Astrocyte of the spinal cord (primary cell): ENCODE data around the gene ADGRB3.

Experiments used
- DNase-seq: peaks from one replicate; pipeline ENCODE4 v3.0.0; 2011; ENCODE audit warnings: low read depth, low spot score
- H3K4me3 ChIP-seq: 2 replicates; pipeline ENCODE4 v1.5.1; 2011; ENCODE audit warnings: low read depth, mild to moderate bottlenecking, low read length, moderate library complexity
- CTCF ChIP-seq: IDR thresholded peaks from 2 replicates; pipeline ENCODE4 v1.5.1; 2012; ENCODE audit warnings: low read depth, mild to moderate bottlenecking, low read length, inconsistent platforms
- in situ Hi-C: cut with HindIII; loops from 2 replicates; pipeline ENCODE4 v1.10.0; 2017; ENCODE audit warnings: low sequenced_read_pairs

Gene ADGRB3

GRCh38 chr6:69232911-69233448 lies 597.9 kb downstream of the ADGRB3 start:
- peak; percentile 76 for DNase-seq
- TF ChIP-seq CTCF, result no peak
- no peak overlapping the region for H3K4me3 ChIP-seq
- in situ Hi-C loops, result no loop called here

- in situ Hi-C loops, result no loop called here
- DNase-seq, result no peak
- no peak for TF ChIP-seq CTCF
- no peak overlapping the region for H3K4me3 ChIP-seq
Observed at GRCh38 chr6:69238067-69238466, 603.0 kb downstream of the ADGRB3 start.

- no peak for TF ChIP-seq CTCF
- no peak overlapping the region for H3K4me3 ChIP-seq
- no peak for DNase-seq
- in situ Hi-C loops, result no loop called here
Observed at GRCh38 chr6:69246983-69247382, 611.9 kb downstream of the ADGRB3 start.

GRCh38 chr6:69261010-69261409 lies 625.9 kb downstream of the ADGRB3 start:
- no peak for DNase-seq
- in situ Hi-C loops, result no loop called here
- no peak for TF ChIP-seq CTCF
- H3K4me3 ChIP-seq, result no peak overlapping the region

- no peak overlapping the region for H3K4me3 ChIP-seq
- in situ Hi-C loops, result no loop called here
- no peak for DNase-seq
- TF ChIP-seq CTCF, result no peak
Observed at GRCh38 chr6:69263297-69263696, 628.2 kb downstream of the ADGRB3 start.

GRCh38 chr6:69265090-69265489 lies 630.0 kb downstream of the ADGRB3 start:
- no peak overlapping the region for H3K4me3 ChIP-seq
- in situ Hi-C loops, result no loop called here
- DNase-seq, result no peak
- TF ChIP-seq CTCF, result no peak

- TF ChIP-seq CTCF, result no peak
- no peak for DNase-seq
- no peak overlapping the region for H3K4me3 ChIP-seq
- in situ Hi-C loops, result no loop called here
Observed at GRCh38 chr6:69265706-69266105, 630.6 kb downstream of the ADGRB3 start.
